GM19455 (cell line): ENCODE data around the gene BCAN.
"Not testable (repeated sequence)": the region's sequence is repeated elsewhere in the genome, so short reads cannot be mapped to it uniquely, and the experiment has no call there.

Source experiments
- ATAC-seq: cut with Tn5 transposase; IDR thresholded peaks from one replicate; pipeline ENCODE4 v1.9.1; 2021; ENCODE audit not compliant: unreplicated experiment

BCAN gene

DNA sequence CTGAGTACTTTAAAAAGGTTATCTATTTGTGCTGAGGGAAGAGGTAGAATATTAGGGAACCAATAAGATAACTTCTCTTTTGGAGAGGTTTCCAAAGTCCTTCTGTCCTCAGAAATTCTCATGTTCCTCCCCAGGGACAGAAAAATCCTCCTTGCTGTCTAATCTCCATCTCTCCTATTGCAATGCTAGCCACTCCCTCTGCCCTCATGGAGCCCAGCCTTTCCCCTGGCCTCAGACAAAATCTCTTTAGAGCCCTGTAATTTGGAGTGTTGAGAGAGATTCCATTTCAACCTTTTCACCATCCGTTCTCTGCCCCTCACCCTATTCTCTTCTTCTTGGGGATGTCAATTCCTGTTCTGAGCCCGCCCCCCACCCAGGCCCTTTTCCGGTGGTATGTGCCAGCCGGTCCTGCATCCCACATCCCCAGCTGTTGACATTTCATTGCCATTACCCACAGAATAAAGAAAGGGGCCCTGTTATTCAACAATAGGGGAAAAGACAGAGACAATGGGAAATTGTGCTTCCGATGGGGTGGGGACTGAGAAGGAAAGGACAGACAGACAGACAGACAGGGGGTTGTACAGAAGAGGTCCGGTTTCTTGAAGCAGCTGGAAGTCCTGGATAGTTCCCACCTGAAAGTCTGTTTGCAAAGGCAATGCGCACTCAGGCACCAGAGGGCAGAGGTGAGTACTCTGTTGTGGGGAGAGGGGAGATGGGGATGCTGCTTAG lies 22.9 kb upstream of the BCAN start, which contains the start of gene HAPLN2:
Gene HAPLN2, plus strand, starts transcription at position 563 of the 729 bp plus-strand sequence. CDS start 4,076 bp downstream, outside the sequence.
- ATAC-seq, result no peak

DNA sequence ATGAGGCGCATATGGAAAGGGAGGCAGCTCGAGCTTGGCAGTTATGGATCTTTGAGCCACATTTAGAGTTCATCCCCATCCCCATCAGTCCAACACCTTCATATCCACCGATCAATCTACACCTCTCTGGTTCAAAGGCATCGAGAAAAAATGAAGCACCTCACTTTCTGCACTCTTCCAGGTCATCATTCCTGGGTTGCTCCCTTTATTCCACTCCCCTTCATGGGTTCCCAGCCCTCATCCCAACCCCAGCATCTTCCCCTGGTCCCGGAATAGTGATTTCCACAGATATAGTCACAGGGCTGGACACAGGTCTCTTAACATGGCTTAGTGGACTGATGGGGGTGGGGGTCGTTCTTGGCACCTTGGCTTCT lies 22.3 kb upstream of the BCAN start:
- no peak for ATAC-seq

DNA sequence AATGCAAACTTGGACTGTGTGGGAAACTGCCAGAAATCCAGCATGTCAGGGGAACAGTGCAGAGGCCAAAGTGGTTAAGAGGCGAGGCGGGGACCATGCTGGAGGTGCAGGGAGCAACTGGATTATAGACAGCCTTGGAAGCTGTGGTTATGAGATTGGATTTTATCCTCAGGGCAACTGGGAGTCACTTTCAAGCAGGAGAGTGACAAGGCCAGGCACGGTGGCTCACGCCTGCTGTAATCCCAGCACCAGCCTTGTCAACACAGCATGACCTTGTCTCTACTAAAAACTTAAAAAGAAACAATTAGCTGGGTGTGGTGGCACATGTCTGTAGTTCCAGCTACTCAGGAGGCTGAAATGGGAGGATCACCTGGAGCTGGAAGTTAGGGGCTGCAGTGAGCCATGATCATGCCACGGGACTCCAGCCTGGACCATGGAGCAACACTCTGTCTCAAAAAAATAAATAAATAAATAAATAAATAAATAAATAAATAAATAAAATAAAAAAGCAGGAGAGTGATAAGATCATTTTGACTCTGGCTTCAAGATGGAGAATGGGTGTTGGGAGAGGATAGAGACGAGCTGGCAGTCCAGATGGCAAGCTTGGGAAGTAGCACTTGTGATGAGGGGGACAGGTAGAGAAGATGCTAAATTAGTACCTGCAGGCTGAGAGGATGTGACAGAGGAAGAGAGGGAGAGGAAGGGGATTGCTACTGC lies 19.2 kb upstream of the BCAN start:
- no peak for ATAC-seq

DNA sequence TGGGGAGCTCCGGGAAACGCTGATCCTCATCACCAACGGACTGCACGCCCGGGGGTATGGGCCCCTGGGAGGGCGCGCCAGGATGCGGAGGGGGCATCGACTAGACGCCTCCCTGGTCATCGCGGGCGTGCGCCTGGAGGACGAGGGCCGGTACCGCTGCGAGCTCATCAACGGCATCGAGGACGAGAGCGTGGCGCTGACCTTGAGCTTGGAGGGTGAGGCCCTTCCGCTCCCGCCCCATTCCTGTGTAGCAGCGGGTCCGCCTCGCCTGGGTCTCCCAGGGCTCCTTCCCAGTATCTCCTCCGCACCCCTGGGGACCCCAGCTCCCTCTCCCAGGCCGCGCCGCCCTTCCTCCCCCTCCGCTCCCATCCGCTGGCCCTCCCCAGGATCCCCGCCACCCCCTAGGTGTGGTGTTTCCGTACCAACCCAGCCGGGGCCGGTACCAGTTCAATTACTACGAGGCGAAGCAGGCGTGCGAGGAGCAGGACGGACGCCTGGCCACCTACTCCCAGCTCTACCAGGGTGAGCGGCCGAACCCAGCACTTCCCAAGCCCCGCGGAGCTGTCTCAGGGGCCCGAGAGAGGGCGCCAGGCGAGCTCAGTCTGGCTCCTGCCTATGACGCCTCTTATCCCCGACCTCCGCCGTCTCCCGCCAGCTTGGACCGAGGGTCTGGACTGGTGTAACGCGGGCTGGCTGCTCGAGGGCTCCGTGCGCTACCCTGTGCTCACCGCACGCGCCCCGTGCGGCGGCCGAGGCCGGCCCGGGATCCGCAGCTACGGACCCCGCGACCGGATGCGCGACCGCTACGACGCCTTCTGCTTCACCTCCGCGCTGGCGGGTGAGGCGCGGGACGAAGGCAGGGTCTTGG lies 17.7 kb upstream of the BCAN start:
- no peak for ATAC-seq

DNA sequence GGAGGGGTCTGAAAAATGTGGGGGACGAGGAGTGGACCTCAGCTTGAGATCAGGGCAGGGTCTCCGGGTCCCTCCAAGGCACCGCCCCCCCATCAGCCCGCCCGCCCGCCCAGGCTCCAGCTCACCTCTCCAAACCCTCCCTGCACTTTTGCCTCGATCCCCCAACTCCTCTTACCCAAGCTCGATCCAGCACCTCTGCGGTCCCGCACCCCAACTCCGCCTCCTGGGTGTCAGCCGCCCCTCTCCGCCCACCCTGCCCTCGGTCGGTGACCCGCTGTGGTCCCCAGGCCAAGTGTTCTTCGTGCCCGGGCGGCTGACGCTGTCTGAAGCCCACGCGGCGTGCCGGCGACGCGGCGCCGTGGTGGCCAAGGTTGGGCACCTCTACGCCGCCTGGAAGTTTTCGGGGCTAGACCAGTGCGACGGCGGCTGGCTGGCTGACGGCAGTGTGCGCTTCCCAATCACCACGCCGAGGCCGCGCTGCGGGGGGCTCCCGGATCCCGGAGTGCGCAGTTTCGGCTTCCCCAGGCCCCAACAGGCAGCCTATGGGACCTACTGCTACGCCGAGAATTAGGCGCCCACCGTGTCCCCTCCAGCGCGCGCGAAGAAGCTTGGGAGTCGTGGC lies 17.0 kb upstream of the BCAN start:
- no peak for ATAC-seq

DNA sequence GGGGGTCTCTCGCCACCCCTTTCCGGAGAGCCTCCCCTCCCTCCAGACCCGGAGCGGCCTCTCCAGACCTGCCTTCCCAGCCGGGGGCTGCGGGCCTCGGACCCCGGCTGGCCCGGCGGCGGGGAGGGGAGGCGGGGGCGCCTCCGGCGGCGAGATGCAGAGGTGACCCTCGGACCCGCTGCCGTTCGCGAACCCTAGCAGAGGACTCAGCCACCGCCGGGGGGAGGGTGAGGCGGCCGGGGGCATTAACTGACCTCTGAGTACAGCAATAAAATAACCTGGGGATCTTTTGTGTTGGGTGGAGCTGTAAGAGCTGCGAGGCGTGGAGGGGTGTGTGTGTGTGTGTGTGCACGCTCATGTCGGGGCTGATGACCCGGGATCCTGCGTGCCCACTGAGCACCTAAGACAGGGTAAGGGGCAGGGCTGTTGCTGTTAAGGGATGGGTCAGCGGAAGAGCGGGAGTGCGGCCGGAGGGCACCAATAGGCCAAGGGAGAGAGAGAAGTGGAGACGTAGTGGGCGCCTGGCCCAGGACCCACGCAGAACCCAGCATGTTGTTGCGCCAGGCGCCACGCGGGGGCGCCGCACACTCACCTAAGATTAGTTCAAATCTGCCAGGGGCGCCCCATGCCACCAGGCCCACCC lies 16.4 kb upstream of the BCAN start:
- no peak for ATAC-seq

DNA sequence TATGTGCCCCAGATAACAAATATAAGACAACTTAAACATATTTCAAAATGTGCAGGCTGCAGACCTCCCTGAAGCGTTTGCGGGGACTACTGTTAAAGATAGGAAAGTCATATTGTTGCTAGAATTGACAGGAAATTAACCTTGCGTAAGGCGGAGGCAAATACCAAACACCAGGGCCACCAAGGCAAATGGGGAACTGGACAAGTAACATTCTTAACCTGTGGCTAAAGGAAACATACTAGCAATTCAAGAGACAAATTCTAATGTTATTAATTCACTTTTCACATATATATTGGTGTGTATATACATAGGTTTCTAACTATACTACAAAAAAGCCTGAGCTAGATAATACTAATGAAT lies 15.9 kb upstream of the BCAN start:
- ATAC-seq, result no peak

DNA sequence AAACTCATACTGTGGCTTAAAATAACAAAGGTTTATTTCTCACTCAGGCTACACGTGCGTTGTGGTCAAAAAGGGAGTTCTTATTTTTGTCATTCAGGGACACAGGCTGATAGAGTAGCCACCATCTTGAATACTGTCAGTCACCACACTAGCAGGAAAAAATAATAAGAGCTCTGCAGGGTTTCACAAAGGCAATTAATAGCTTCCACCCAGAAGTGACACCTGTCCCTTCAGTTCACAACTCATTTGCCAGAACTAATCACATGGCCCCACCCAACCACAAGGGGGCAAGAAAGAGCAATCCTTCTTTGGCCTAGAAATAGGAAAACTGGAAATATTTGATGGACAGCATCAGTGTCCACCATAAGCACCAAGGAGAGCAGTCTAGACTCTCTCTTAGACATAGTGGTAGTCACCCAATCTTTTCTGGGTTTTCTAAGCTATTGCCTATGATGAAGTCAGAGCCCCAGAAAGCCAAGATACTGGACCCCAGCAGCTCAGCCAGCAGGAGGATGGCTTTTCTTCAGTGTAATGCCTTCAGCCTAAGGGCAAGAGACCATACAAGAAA lies 14.5 kb upstream of the BCAN start:
- no peak for ATAC-seq

DNA sequence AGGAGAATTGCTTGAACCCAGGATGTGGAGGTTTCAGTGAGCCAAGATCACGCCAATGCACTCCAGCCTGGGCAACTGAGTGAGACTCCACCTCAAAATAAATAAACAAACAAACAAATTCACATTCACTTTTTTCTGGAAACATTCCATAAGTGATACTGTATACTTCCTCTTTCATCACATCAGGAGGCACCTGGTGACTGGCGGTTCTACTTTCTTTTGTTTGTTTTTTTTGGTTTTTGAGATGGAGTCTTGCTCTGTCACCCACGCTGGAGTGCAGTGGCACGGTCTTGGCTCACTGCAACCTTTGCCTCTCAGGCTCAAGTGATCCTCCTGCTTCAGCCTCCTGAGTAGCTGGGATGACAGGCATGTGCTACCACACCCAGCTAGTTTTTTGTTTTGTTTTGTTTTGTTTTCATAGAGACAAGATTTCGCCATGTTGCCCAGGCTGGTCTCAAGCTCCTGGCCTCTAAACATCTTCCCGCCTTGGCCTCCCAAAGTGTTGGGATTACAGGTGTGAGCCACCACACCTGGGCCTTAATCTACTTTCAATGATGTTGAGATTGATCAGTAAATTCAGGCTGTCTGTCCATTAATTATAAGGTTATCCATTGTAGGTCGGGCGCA lies 12.0 kb upstream of the BCAN start:
- no peak for ATAC-seq

DNA sequence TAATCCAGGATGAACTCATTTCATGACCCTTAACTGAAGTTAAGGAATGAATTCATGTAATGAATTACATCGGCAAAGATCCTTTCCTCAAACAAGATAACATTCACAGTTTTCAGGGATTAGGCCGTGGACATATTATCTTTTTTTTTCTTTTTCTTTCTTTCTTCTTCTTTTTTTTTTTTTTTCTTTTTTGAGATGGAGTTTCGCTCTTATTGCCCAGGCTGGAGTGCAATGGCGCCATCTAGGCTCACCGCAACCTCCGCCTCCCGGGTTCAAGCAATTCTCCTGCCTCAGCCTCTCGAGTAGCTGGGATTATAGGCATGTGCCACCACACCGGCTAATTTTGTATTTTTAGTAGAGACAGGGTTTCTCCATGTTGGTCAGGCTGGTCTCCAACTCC lies 10.8 kb upstream of the BCAN start:
- not testable (repeated sequence) for ATAC-seq

DNA sequence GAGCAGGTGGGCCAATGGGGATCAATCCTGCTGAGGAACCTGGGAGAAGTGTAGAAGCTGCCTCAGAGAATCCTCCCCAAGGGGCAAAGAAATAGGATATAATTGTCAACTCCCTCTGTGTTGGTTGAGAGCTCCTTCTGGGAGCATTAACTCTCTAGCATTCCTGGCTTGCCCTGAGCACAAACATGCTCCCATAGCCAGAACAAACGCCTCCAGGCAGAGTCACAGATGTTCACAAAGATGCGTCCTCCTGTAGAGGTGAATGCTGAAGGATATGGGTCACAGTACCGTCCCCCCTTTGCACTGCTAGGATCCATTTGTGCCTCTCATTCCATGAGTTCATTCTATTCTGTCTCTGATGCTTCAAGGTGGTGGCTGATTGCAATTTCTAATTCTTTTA lies 9.6 kb upstream of the BCAN start:
- no peak for ATAC-seq

DNA sequence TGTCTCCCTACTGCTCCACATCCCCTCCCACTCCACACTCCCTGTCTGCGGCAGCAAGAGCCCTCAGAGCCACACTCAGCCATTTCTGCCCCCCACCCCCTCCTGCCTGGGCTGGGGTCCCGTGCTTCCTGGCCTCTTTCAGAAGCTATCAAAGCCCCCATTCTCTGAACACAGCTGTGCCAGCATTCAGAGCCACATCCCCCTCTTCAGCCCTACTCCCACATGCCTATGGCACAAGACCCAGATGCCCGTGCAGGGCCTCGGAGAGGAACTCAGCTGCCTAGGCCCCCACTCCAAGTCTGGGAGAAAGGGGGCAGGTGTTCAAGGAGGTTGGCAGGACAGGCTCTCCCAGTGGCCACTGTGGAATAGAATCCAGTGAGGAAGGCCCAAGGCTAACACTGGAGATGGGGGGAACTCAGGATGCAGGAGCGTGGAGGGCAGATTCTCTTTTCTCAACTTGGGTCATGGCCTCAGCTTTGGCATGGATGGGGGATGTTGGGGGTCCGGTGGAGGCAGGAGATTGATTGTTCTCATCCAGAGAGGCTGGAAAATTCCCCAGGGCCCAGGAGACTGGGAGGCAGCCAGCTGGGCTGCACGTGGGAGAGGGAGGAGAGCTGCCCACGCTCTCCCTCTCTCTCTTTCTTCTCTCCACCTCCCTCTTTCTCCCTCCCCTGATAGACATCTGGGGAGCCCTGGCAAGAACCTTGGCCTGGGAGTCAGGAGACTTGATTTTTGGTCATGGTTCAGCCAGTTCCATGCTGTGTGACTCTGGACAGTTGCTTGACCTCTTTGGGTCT lies 3.5 kb upstream of the BCAN start:
- no peak for ATAC-seq

DNA sequence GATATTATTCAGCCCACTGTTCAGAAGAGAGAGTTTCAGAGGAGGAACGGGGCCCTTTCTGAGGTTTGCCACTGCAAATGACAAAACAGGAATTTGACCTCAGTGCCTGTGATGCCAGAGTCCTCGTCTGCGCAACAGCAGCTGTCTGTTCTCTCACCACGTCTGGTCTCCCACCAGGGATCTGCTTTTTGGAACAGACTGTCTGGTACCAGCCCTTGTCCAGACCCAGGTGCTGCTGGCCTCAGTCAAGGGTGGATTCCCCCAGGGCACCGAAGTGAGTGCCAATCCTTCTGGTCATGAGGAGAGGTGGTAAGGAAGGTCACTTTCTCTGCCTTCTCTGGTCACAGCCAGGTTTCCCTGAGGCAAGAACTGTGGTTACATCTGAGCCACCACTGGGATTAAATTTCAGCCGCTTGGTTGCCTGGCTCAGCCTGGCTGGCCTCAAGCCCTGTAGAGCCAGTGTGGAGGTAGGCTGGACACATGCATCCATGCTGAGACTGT lies 2.3 kb upstream of the BCAN start:
- no peak for ATAC-seq

DNA sequence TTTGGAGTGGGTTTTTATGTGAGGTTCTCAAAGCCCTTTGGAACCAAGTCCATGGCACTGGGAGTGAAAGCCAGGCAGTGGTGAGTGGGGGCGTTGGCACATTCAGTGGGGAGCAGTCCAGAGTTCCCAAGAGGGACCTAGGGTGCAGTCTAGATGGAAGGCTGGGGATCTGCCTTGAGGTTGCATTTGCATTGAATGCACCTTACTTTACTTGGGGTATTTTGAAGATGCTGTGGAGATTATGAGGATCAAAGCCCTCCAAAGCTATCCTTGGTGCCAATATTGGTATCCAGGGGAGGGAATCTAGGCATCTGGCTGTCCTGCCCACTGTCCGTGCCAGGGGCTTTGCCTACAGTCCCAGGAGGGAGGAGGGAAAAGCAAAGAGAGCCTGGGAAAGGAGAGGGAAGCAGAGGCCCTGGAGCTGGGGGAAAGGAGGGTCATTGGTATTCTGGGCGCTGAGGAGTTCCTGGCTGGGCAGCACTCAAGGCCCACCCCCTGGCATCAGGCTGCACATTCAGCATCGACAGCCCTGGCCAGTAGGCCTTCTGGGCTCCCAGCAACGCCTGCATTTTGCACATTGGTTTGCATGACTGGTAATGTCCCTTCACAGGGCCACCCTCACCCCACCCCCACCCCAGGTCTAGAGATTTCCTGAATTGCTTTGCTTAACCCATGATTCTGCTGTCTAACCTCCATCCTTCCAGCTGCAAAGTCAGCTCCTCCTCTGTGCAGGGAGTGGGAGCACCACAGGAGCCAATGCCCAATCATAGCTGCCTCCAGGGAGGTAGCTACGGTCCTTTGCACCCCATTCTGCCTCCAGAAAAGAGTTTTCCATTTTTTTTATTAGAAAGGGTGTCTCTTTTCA lies 843 bp upstream of the BCAN start:
- no peak for ATAC-seq

DNA sequence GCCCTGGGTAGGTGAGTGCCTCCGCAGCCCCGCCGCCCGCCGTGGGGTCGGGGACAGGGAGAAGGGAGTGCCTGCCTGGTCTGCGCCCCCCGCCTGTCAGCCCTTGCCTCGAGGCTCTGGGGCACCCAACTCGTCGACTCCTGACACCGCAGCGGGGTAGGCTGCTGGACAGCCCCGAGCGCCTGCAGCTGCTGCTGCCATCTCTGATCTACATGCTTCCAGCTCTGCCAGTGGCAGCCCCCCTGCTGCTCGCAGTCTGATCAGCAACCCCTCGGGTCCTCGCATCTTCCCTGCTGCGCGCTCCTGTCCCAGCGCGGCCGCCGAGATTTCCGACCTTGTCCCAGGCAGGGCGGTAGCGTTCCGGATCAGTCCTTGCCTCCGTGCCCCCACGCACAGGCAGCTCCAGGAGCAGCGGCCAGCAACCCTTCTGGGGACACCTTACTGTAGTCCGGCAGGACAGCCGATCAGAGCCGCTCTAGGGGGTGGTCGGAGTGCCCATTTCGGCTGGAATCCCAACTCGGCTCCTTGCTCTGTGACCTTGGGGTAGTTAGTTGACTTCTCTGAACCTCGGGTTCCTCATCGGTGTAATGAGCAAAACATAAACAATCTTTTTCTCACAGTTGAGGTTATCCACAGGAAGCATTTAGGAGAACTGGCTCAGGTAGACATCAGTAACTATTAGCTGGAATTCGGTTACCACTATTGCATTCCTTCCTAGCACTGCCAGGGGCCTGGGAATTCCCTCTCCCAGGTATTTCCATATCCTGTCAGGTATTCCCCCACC lies 540 bp downstream of the BCAN start:
- ATAC-seq, result no peak

DNA sequence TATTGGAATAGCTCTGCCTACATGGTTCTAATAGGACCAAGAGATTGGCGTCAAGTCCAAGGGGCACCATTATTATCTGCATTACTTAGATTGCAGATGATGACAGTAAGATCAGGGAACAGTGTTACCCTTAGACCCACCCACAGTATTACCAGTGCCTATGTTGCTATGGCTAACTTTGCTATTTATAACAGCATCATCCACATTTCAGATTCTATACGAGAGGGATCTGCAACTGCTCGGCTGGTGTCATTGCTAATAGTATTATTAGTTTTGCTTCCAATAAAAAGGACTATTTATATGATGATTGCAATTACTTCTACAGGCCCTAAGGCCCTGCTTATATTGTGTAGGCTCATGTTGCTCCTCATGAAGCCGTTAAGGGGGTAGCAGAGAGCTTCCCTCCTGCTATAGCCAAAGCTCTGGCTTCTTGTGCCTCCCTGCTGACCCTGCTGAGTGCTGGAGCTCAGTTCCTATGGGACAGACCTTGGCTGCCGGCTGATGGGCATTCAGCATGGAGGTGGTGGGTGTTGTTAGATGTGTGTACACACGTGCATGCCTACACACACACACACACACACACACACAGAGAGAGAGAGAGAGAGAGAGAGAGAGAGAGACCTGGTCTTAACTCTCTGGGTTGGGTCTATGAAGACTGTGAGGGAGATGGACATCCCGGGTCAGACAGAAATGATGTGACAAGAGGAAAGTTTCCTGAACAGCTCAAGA lies 1.3 kb downstream of the BCAN start:
- ATAC-seq, result no peak

DNA sequence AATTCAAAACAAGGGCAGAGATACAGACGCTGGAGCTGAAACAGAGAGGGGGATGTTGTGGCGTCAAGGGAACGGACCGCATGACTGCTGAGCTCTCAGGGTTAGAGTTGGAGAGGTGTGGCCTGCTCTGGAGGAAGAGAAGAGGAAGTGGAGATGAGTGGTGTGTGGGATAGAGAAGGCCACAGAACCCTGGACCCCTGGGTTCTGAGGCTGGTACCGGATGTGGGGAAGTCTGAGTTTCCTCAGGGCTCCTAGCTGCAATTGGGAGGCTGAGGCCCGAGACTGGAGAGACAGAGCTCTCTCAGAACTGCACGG lies 1.8 kb downstream of the BCAN start:
- ATAC-seq, result no peak
